GM12878 (cell line): ENCODE results near the gene IL17F. TPM values are rescaled to one million over a fixed set of nuclear protein-coding genes. Genes with fewer than 3 reads are reported as not detected.

Source experiments
- ATAC-seq: fragments of 200-7000 bp; cut with Tn5 transposase; 3 replicates; pipeline ENCODE4 v1.9.1; 2020; ENCODE audit warnings: mild to moderate bottlenecking, moderate library complexity
- BruUV-seq: library from RNA; stranded (reverse); fragments of 400-500 nt; replicated peaks from 2 replicates; lab custom pipeline; 2021; lab: Mats Ljungman, UMichigan
- CTCF ChIA-PET: fragments of 300-600 bp; sonication (Branson Sonifier 250); formaldehyde crosslinking; extraction: SDS; loops from one replicate; lab custom pipeline; 2021; ENCODE audit warnings: inconsistent platforms; lab: Yijun Ruan, JAX
- POLR2A ChIA-PET: fragments of 350-600 bp; formaldehyde crosslinking; extraction: SDS; loops from one replicate; lab custom pipeline; 2021; ENCODE audit warnings: inconsistent platforms; lab: Charles Lee
- RAD21 ChIA-PET: fragments of 300-600 bp; sonication (Branson Sonifier 250); formaldehyde crosslinking; loops from one replicate; lab custom pipeline; 2023; ENCODE audit warnings: antibody characterized with exemption; ENCODE audit not compliant: unreplicated experiment; lab: Charles Lee
- SMC1A ChIA-PET: fragments of 300-600 bp; sonication (Branson Sonifier 250); formaldehyde crosslinking; loops from one replicate; lab custom pipeline; 2023; ENCODE audit not compliant: unreplicated experiment, uncharacterized antibody; lab: Charles Lee
- DNase-seq: peaks from one replicate; pipeline ENCODE4 v3.0.0-alpha.2; 2011; ENCODE audit warnings: low read depth, low spot score
- FAIRE-seq: peaks from 3 replicates; lab custom pipeline; 2011; peaks lifted over from hg19 to GRCh38; lab: Jason Lieb, UNC
- H2AFZ ChIP-seq: 2 replicates; pipeline ENCODE4 v1.6.0; 2011; ENCODE audit warnings: low read depth, low read length, control low read depth; ENCODE audit not compliant: control insufficient read depth
- H3K27ac ChIP-seq: 2 replicates; pipeline ENCODE4 v1.5.1; 2011; ENCODE audit warnings: control low read depth; ENCODE audit not compliant: control insufficient read depth, insufficient read depth
- H3K27me3 ChIP-seq, 2 experiments: replicated peaks in 1 of 2; 2 replicates each; pipeline versions ENCODE4 v1.6.0 to v1.6.1; 2011; ENCODE audit warnings: low read length in 1 of 2; ENCODE audit not compliant: control insufficient read depth in 2 of 2, insufficient read depth in 2 of 2
- H3K36me3 ChIP-seq, 2 experiments: 2 replicates each; pipeline ENCODE4 v1.5.1; 2011; ENCODE audit warnings: low read length in 1 of 2; ENCODE audit not compliant: control insufficient read depth in 2 of 2, insufficient read depth in 2 of 2
- H3K4me1 ChIP-seq: 2 replicates; pipeline ENCODE4 v1.6.1; 2011; ENCODE audit warnings: mild to moderate bottlenecking, low read length, moderate library complexity, mixed read lengths; ENCODE audit not compliant: control insufficient read depth, insufficient read depth
- H3K4me2 ChIP-seq: 2 replicates; pipeline ENCODE4 v1.6.0; 2011; ENCODE audit warnings: control low read depth; ENCODE audit not compliant: control insufficient read depth, insufficient read depth
- H3K4me3 ChIP-seq: fragments of 200-600 bp; sonication (generic); 2 replicates; pipeline ENCODE4 v1.5.1; 2016
- H3K79me2 ChIP-seq: 2 replicates; pipeline ENCODE4 v1.6.0; 2011; ENCODE audit warnings: low read length; ENCODE audit not compliant: control insufficient read depth, insufficient read depth
- H3K9ac ChIP-seq: 2 replicates; pipeline ENCODE4 v1.8.0; 2011; ENCODE audit warnings: low read length, control low read depth, mixed read lengths; ENCODE audit not compliant: control insufficient read depth, insufficient read depth
- H3K9me3 ChIP-seq: replicated peaks from 3 replicates; pipeline ENCODE4 v1.5.1; 2011; ENCODE audit warnings: mild to moderate bottlenecking, low read length; ENCODE audit not compliant: control insufficient read depth, insufficient read depth
- H4K20me1 ChIP-seq: 2 replicates; pipeline ENCODE4 v1.6.0; 2011; ENCODE audit not compliant: control insufficient read depth, insufficient read depth
- JUNB ChIP-seq: IDR thresholded peaks from 2 replicates; pipeline ENCODE4 v1.6.1; 2016; ENCODE audit warnings: antibody characterized with exemption, mild to moderate bottlenecking
- KLF5 ChIP-seq: fragments of 450-650 bp; IDR thresholded peaks from 2 replicates; pipeline ENCODE4 v1.6.1; 2014; ENCODE audit warnings: mild to moderate bottlenecking; ENCODE audit not compliant: partially characterized antibody
- POLR2AphosphoS5 ChIP-seq: IDR thresholded peaks from 2 replicates; pipeline ENCODE4 v1.6.1; 2011; ENCODE audit warnings: mild to moderate bottlenecking, low read length, inconsistent platforms
- RB1 ChIP-seq: fragments of 450-650 bp; formaldehyde crosslinking; IDR thresholded peaks from 2 replicates; pipeline ENCODE4 v1.6.1; 2017; ENCODE audit warnings: mild to moderate bottlenecking, borderline replicate concordance
- RUNX3 ChIP-seq: IDR thresholded peaks from 2 replicates; pipeline ENCODE4 v1.6.1; 2012; ENCODE audit warnings: low read length, inconsistent platforms
- SUPT20H ChIP-seq: IDR thresholded peaks from 2 replicates; pipeline ENCODE4 v1.6.1; 2011; ENCODE audit warnings: low read depth, mild to moderate bottlenecking, low read length, moderate library complexity, borderline replicate concordance; ENCODE audit not compliant: control insufficient read depth
- ZBED1 ChIP-seq: IDR thresholded peaks from 2 replicates; pipeline ENCODE4 v1.6.1; 2016; ENCODE audit warnings: borderline replicate concordance
- WGBS: methylation state at CpG from one replicate; pipeline ENCODE4 v1.1.6; 2016; ENCODE audit warnings: low lambda C conversion rate; ENCODE audit not compliant: insufficient replicate concordance, insufficient coverage; ENCODE audit errors: missing lambda C conversion rate; 5-methylcytosine and 5-hydroxymethylcytosine counted together
- in situ Hi-C: fragments of 300-500 bp; cut with MboI; formaldehyde crosslinking; loops from 9 replicates; pipeline ENCODE4 v1.14.3; 2018; ENCODE audit warnings: mixed read lengths
- intact Hi-C: fragments of 100-400 bp; cut with micrococcal nuclease; formaldehyde crosslinking; loops from one replicate; pipeline ENCODE4 v1.14.2; 2022; ENCODE audit not compliant: unreplicated experiment
- polyA plus RNA-seq, 11 experiments: library from polyadenylated mRNA; depleted of rRNA in 4 of 11; unstranded in 6 of 11; stranded (reverse) in 5 of 11; fragments of >200 nt; fragmentation: Nextera tagmentation in 4 of 11; fragmentation: Illumina TruSeq in 1 of 11; extraction: Ambion mirVana in 4 of 11; extraction: Trizol in 1 of 11; gene quantifications; 1 replicate in 1 of 11; 2 replicates in 10 of 11; pipeline versions ENCODE4 v1.2.1 to v1.2.3, GENCODE V29; 2011 to 2016; ENCODE audit warnings: inconsistent platforms in 2 of 11, missing spikeins in 2 of 11, low read depth in 1 of 11
- total RNA-seq, 4 experiments: library from RNA; depleted of rRNA in 3 of 4; stranded (reverse); fragments of >200 nt in 3 of 4; fragmentation: Illumina TruSeq in 1 of 4; extraction: Trizol in 1 of 4; gene quantifications; 2 replicates each; pipeline versions ENCODE4 v1.2.1 to v1.2.3, GENCODE V29; 2013 to 2021
- TF ChIP-seq, protein P1 (sequence below): fragments of 450-650 bp; formaldehyde crosslinking; IDR thresholded peaks from 2 replicates; pipeline ENCODE4 v1.4.0; 2022; ENCODE audit warnings: mild to moderate bottlenecking, moderate library complexity

IL17F gene
- total and polyA plus RNA-seq, 10 of the 15 experiments (the other 5 are each of a cell fraction or from before 2014, with no cell fraction given) = 0.20 TPM; not detected in 9

GRCh38 chr6:52254731-52255378 lies 10.6 kb upstream of the IL17F start:
- no peaks in the 10 kb centered on the region for H3K79me2 ChIP-seq
- no peaks in the 10 kb centered on the region; a peak in 2 of 4 replicates for H3K27me3 ChIP-seq
- no peak for DNase-seq
- H3K9me3 ChIP-seq = no peaks in the 10 kb centered on the region; the same call in 2 of the 3 replicates
- no peaks in the 10 kb centered on the region; a peak in 1 of 4 replicates for H3K36me3 ChIP-seq
- no peak overlapping the region for H3K27ac ChIP-seq
- no peak overlapping the region for H3K4me3 ChIP-seq
- RAD21 ChIA-PET = no interaction called here
- H2AFZ ChIP-seq = no peak overlapping the region
- WGBS = 79% methylated on average over 8 of the region's 8 CpGs
- intact Hi-C loops (no loop called here), in situ Hi-C loops (no loop called here)
- no TSS peak for BruUV-seq
- FAIRE-seq = no peak
- H4K20me1 ChIP-seq = no peaks in the 10 kb centered on the region
- H3K4me2 ChIP-seq = peak overlapping the region; percentile 13
- POLR2A ChIA-PET = no interaction called here
- CTCF ChIA-PET = interaction anchor here (0.6 to 2.6 kb wide), 3 partner anchors 9 to 92 kb away, joined by 3 to 9 read pairs (median 6); no protein-coding TSS in a partner anchor
- peak; percentile 44; the same call in 2 of the 3 replicates for ATAC-seq
- SMC1A ChIA-PET = interaction anchor here (0.7 to 1.4 kb wide), 3 partner anchors 13 to 233 kb away, joined by 3 read pairs; no protein-coding TSS in a partner anchor
- no peak for TF ChIP-seq RB1
- no peak for TF ChIP-seq KLF5
- TF ChIP-seq JUNB = no peak
- TF ChIP-seq, protein P1, sequence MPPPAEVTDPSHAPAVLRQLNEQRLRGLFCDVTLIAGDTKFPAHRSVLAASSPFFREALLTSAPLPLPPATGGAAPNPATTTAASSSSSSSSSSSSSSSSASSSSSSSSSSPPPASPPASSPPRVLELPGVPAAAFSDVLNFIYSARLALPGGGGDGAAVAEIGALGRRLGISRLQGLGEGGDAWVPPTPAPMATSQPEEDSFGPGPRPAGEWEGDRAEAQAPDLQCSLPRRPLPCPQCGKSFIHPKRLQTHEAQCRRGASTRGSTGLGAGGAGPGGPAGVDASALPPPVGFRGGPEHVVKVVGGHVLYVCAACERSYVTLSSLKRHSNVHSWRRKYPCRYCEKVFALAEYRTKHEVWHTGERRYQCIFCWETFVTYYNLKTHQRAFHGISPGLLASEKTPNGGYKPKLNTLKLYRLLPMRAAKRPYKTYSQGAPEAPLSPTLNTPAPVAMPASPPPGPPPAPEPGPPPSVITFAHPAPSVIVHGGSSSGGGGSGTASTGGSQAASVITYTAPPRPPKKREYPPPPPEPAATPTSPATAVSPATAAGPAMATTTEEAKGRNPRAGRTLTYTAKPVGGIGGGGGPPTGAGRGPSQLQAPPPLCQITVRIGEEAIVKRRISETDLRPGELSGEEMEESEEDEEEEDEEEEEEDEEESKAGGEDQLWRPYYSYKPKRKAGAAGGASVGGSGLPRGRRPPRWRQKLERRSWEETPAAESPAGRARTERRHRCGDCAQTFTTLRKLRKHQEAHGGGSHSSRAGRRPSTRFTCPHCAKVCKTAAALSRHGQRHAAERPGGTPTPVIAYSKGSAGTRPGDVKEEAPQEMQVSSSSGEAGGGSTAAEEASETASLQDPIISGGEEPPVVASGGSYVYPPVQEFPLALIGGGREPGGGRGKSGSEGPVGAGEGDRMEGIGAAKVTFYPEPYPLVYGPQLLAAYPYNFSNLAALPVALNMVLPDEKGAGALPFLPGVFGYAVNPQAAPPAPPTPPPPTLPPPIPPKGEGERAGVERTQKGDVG (CRISPR knock-in tag) = no peak
- no peak for TF ChIP-seq RUNX3
- TF ChIP-seq POLR2AphosphoS5 = no peak
- no peak for TF ChIP-seq ZBED1
- no peak for TF ChIP-seq SUPT20H
- no peak overlapping the region for H3K9ac ChIP-seq
- peaks cover 12% of the 10 kb centered on the region for H3K4me1 ChIP-seq
